AG10803 (cell line): ENCODE results near the gene MTG2.

ENCODE experiments used
- DNase-seq: peaks from one replicate; pipeline ENCODE4 v3.0.0; 2010; ENCODE audit warnings: low read depth
- H3K4me3 ChIP-seq: 2 replicates; pipeline ENCODE4 v1.5.1; 2011; ENCODE audit warnings: mild to moderate bottlenecking, low read length, control low read depth
- CTCF ChIP-seq: conservative IDR thresholded peaks from 2 replicates; pipeline ENCODE4 v1.5.1; 2011; ENCODE audit warnings: mild to moderate bottlenecking, low read length, control low read depth, inconsistent platforms

The MTG2 gene

GRCh38 chr20:62159839-62160238, 23.0 kb upstream of the MTG2 start:
- DNase-seq = no peak
- no peak overlapping the region for H3K4me3 ChIP-seq
- TF ChIP-seq CTCF = no peak

- H3K4me3 ChIP-seq = no peak overlapping the region
- no peak for DNase-seq
- TF ChIP-seq CTCF = no peak
Measured at GRCh38 chr20:62160253-62160652, 22.6 kb upstream of the MTG2 start.

GRCh38 chr20:62160876-62161275, 22.0 kb upstream of the MTG2 start:
- no peak for TF ChIP-seq CTCF
- H3K4me3 ChIP-seq = no peak overlapping the region
- no peak for DNase-seq

GRCh38 chr20:62161347-62161746, 21.5 kb upstream of the MTG2 start:
- H3K4me3 ChIP-seq = no peak overlapping the region
- no peak for DNase-seq
- TF ChIP-seq CTCF = no peak

- H3K4me3 ChIP-seq = no peak overlapping the region
- TF ChIP-seq CTCF = no peak
Measured at GRCh38 chr20:62162765-62163484, 19.9 kb upstream of the MTG2 start.

GRCh38 chr20:62163485-62163865, 19.4 kb upstream of the MTG2 start:
- DNase-seq = no peak
- H3K4me3 ChIP-seq = no peak overlapping the region
- no peak for TF ChIP-seq CTCF

More at GRCh38 chr20:62162765-62163484, 19.9 kb upstream of the MTG2 start:
- DNase-seq = no peak

- no peak for TF ChIP-seq CTCF
- DNase-seq = no peak
- H3K4me3 ChIP-seq = no peak overlapping the region
Measured at GRCh38 chr20:62163986-62164762, 18.7 kb upstream of the MTG2 start.
